HUES64 (cell line): Measurements from ENCODE around the gene DAP3. TPM values are rescaled to one million over a fixed set of nuclear protein-coding genes. Genes with fewer than 3 reads are reported as not detected.
"Not testable (repeated sequence)": the region's sequence is repeated elsewhere in the genome, so short reads cannot be mapped to it uniquely, and the experiment has no call there.

Experiments
- H3K27ac ChIP-seq: 2 replicates; pipeline ENCODE4 v1.7.0; 2013; ENCODE audit warnings: low read depth, low read length, inconsistent platforms
- H3K27me3 ChIP-seq: 2 replicates; pipeline ENCODE4 v1.6.1; 2013; ENCODE audit warnings: mild to moderate bottlenecking, low read length; ENCODE audit not compliant: insufficient read depth
- H3K36me3 ChIP-seq: 2 replicates; pipeline ENCODE4 v1.6.1; 2013; ENCODE audit warnings: mild to moderate bottlenecking, low read length; ENCODE audit not compliant: insufficient read depth
- H3K4me1 ChIP-seq: 2 replicates; pipeline ENCODE4 v1.6.1; 2013; ENCODE audit warnings: mild to moderate bottlenecking, low read length, moderate library complexity; ENCODE audit not compliant: insufficient read depth
- H3K4me3 ChIP-seq: 2 replicates; pipeline ENCODE4 v1.5.1; 2013; ENCODE audit warnings: mild to moderate bottlenecking, low read length, moderate library complexity
- H3K9ac ChIP-seq: 2 replicates; pipeline ENCODE4 v1.6.1; 2013; ENCODE audit warnings: mild to moderate bottlenecking, low read depth, low read length
- H3K9me3 ChIP-seq: 2 replicates; pipeline ENCODE4 v1.6.1; 2013; ENCODE audit warnings: low read depth, low read length; ENCODE audit not compliant: insufficient read depth
- WGBS: fragments of 150-250, 120-280 bp; methylation state at CpG from one replicate; pipeline ENCODE4 v1.1.7; 2013; ENCODE audit warnings: missing lambda C conversion rate; 5-methylcytosine and 5-hydroxymethylcytosine counted together
- polyA plus RNA-seq, 2 experiments: library from polyadenylated mRNA; stranded (reverse); fragments of 50-300 nt; gene quantifications; one replicate each; pipeline ENCODE4 v1.2.3, GENCODE V29; 2013

DAP3 gene
- 57.0 TPM for polyA plus RNA-seq (2013, experiment 1 of 2)
- 61.4 TPM for polyA plus RNA-seq (2013, experiment 2 of 2)

DNA sequence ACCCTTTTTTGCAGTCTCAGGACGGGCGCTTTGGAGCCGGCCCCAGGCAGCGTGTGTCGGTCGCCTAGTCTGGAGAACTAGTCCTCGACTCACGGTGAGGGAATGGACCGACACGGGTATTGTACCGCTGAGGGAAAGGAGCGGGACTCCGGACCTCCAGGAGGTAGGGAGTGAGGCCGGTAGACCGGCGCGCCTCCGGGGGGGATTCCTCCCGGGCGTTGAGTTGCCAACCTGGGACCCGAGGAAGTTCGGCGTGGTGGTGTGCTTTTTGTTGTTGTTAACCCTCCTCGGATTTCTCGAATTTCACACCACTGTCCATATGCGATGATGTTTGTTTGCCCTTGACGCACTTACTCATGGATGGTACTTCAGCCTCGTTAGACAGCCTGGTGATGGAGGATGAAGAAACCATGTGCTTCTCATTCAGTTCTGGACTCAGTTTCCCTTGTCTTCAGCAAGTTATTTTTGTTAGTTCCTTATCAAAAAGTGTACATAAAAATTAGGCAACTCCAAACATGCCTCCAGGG, at the start of gene DAP3:
Gene DAP3, plus strand, starts transcription at position 11 of the 527 bp plus-strand sequence. CDS start 20,689 bp downstream, outside the sequence.
- not testable (repeated sequence) for H3K4me1 ChIP-seq, H3K27me3 ChIP-seq
- peak within 1 kb of the TSS; percentile 96 for H3K27ac ChIP-seq
- H3K4me3 ChIP-seq = peak within 1 kb of the TSS; percentile 93
- peak within 1 kb of the TSS; percentile 99 for H3K9ac ChIP-seq
- WGBS = under 1% methylated on average over 24 of the region's 28 CpGs
- peaks cover 15% of the 10 kb centered on the region; the same call in 1 of the 2 replicates for H3K9me3 ChIP-seq
- peaks cover 34% of the 10 kb centered on the region for H3K36me3 ChIP-seq

DNA sequence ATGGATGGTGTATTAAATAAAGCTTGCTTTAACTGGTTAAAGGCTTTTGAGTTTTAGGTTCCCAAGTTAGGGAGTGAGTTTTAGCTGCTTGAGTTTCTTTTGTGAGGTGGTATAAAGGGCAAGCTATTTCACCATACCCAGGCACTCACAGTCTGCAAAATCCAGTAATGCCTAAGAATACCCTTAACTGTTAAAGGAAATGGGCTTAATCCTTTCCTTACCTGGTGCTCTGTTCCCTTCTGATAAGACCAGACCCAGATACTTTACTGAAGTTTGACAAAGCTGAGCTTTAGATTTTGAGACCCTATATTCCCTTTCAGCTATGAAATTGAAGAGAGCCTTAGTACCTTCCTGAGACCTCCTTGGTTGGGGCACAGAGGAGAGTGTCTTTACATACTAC, 48.5 kb upstream of the DAP3 start:
- H3K36me3 ChIP-seq = peaks cover 3% of the 10 kb centered on the region; the same call in 1 of the 2 replicates
- H3K9ac ChIP-seq = no peak overlapping the region
- peaks cover 12% of the 10 kb centered on the region for H3K4me1 ChIP-seq
- no peak overlapping the region for H3K27ac ChIP-seq
- no peak overlapping the region for H3K4me3 ChIP-seq
- peaks cover 28% of the 10 kb centered on the region for H3K9me3 ChIP-seq
- no peaks in the 10 kb centered on the region for H3K27me3 ChIP-seq

DNA sequence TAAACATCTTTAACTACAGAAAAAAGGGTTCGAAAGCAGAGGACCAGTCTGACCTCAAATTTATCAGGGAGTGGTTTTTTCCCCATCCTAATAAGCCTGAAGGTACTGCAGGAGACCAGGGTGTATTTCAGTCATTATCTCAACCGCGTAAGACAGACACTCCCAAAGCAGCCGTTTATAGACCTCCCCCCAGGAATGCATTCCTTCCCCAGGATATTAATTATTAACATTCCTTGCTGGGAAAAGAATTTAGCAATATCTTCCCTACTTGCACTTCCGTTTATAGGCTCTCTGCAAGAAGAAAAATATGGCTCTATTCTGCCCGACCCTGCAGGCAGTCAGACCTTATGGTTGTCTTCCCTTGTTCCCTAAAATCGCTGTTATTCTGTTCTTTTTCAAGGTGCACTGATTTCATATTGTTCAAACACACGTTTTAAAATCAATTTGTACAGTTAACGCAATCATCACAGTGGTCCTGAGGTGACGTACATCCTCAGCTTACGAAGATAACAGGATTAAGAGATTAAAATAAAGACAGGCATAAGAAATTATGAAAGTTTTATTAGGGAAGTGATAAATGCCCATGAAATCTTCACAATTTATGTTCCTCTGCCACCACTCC, 46.2 kb upstream of the DAP3 start:
- peaks cover 28% of the 10 kb centered on the region for H3K9me3 ChIP-seq
- H3K36me3 ChIP-seq, H3K27me3 ChIP-seq, H3K4me1 ChIP-seq, H3K9ac ChIP-seq, H3K4me3 ChIP-seq, H3K27ac ChIP-seq: not testable (repeated sequence)
- 90% methylated on average over 11 of the region's 11 CpGs for WGBS

DNA sequence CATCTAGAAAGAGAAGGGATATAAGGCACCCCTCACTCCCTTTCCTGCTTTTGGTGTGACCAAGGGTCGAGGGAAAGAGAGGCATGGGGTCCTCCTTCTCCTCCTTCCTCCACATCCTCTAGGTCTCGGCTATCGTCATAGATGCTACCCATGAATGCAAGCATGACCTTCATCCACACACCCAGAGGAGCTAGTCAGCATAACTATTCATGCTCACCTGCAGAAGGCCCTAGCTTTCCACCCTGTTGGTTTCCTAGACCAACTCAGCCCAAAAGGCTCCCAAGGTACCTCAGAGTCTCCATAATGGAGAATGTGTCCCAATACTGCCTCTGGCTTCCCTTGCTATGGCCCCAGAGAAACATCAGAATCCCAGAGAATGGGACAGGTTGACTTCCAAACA, 45.7 kb upstream of the DAP3 start:
- no peak overlapping the region for H3K4me3 ChIP-seq
- 91% methylated on average over 3 of the region's 3 CpGs for WGBS

DNA sequence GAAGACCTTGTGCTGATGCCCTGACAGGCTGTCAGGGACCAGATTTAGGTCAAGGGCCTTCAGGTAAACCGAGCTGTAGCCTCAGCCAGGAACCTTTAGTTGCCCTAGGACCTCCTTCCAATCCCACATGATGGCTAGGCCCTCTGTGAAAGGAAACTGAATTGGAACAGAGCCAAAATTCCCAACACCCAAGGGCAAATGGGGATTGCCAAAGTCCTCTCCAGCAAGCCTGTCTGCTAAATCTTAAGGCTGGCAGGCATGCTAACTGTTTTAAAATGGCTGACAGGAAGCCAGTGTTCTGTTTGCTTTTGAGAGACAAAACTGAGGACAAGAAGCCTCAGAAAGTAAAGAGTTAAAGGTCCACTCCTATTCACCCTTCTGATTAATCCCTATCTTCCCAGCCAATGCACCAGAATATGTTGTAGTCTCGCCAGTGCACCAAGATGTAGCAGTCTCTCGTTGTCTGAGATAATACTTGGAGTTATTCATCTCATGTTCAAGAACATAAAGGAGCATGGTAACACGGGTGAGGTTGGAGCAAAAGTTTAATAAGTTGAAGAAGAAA, 43.8 kb upstream of the DAP3 start:
- Histone ChIP-seq H3K27ac (no peak overlapping the region), H3K27me3 (no peaks in the 10 kb centered on the region), H3K9ac (no peak overlapping the region), H3K36me3 (peaks cover 3% of the 10 kb centered on the region; the same call in 1 of the 2 replicates), H3K9me3 (peaks cover 29% of the 10 kb centered on the region), H3K4me1 (peaks cover 4% of the 10 kb centered on the region; the same call in 1 of the 2 replicates), H3K4me3 (no peak overlapping the region)
- 90% methylated on average over 4 of the region's 4 CpGs for WGBS

More for the DNA sequence above, 45.7 kb upstream of the DAP3 start:
- Histone ChIP-seq H3K27me3 (no peaks in the 10 kb centered on the region), H3K27ac (no peak overlapping the region), H3K36me3 (peaks cover 3% of the 10 kb centered on the region; the same call in 1 of the 2 replicates), H3K9me3 (peaks cover 28% of the 10 kb centered on the region), H3K4me1 (peaks cover 2% of the 10 kb centered on the region; the same call in 1 of the 2 replicates), H3K9ac (no peak overlapping the region)

DNA sequence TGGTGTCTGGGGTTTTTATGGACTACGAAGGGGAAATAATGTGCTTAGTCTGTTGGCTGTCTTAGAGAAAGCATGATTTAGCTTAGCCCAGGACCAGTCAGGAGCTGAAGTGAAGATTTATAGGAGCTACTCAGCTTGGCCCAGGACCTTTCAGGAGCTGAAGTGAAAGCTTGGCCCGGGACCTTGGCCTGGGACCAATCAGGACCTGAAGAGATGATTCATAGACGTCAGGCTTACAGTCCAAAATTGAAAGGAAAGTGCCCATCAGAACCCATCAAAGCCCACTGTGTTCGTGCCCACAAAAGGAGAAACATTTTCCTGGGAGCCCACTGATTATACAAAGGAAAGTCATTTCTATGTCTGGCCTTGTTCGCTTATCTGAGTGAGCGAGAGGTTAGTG, 43.2 kb upstream of the DAP3 start:
- peaks cover 4% of the 10 kb centered on the region; the same call in 1 of the 2 replicates for H3K4me1 ChIP-seq
- H3K27ac ChIP-seq = no peak overlapping the region
- H3K9me3 ChIP-seq = peaks cover 30% of the 10 kb centered on the region

DNA sequence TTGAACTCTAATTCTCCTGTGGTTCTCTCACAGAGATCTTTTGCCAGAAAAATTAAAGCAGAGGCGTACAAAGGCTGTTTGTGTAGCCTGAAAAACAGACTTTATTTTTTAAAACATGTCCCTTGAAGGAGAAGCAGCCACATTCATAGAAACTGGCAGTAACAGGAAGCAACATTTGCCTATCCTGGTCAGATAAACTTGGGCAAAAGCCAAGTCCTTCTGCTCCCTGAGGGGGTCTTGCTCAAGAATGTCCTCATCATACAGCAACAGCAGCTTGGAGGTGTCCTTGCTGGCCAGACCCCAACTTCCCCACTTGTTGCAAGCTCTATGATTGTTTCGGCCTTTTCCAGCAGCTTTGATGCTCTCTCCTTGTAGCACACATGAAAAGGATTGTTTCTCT, 42.6 kb upstream of the DAP3 start:
- no peak overlapping the region for H3K9ac ChIP-seq
- no peak overlapping the region for H3K4me3 ChIP-seq
- H3K9me3 ChIP-seq = peaks cover 30% of the 10 kb centered on the region
- peaks cover 3% of the 10 kb centered on the region; the same call in 1 of the 2 replicates for H3K36me3 ChIP-seq
- H3K27ac ChIP-seq = no peak overlapping the region
- H3K27me3 ChIP-seq = no peaks in the 10 kb centered on the region
- H3K4me1 ChIP-seq = peaks cover 4% of the 10 kb centered on the region; the same call in 1 of the 2 replicates
- WGBS = 95% methylated on average over 2 of the region's 2 CpGs

More for the DNA sequence above, 43.2 kb upstream of the DAP3 start:
- Histone ChIP-seq H3K27me3 (no peaks in the 10 kb centered on the region), H3K9ac (no peak overlapping the region), H3K36me3 (peaks cover 3% of the 10 kb centered on the region; the same call in 1 of the 2 replicates), H3K4me3 (no peak overlapping the region)
- WGBS = 90% methylated on average over 6 of the region's 6 CpGs

DNA sequence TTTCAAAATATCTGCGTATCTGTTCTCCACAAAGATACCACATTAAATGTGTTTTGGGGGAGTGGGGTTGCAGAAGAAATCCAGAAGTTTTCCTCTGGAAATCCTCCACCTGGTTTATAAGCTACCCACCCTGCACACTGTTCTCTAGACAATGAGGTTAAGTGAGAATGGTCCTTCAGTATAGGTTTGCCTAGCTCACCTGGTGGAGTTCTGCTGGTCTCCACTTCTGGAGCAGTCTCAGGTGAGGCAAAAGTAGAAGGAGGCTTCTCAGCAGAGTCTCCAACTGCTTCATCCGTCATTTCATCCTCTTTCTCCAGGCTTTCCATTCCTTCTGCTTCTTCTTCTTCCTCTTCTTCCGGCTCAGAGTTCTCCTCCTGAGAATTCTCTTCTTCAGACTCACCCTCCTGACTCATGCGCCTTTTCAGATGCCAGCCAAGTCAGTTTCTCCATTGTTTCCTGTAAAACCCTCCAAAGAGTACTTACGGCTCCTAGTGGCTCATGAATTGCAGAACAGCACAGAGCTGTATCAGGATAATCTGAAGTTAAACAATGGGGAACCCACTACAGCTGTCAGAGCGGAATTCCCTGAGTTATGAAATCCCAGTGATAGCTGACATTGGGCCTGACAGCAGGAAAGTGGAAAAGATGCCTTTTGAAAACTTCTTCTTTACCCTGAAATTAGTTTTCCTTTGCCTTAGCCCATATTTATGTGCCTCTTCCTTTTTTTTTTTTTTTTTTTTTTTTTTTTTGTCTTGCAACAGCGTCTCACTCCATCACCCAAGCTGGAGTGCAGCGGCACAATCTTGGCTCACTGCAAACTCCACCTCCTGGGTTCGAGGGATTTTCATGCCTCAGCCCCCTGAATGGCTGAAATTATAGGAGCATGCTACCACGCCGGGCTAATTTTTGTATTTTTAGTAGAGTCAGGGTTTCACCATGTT, 40.4 kb upstream of the DAP3 start:
- peaks cover 4% of the 10 kb centered on the region; the same call in 1 of the 2 replicates for H3K4me1 ChIP-seq
- no peaks in the 10 kb centered on the region for H3K27me3 ChIP-seq
- peaks cover 11% of the 10 kb centered on the region for H3K9me3 ChIP-seq
- no peak overlapping the region for H3K27ac ChIP-seq
- 60% methylated on average over 10 of the region's 11 CpGs for WGBS
- H3K36me3 ChIP-seq = no peaks in the 10 kb centered on the region
- no peak overlapping the region for H3K4me3 ChIP-seq
- no peak overlapping the region for H3K9ac ChIP-seq

DNA sequence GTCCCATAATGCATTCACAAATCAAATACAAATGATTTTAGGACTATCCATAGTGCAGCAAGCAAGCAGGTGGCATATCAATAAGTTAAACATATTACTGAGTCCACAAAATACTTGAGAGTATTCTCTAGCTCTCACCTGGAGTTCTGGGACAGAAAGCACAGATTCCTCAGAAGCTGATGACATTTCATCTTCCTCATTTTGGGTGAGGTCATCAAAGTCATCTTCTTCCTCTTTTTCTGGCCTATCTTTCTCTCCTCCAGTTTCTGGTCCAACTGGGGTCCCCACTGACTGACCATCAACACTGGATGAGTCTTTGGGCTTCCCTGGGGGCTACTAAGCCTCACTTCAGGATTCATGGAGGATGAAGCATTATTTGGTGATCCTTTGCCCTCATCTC, 39.2 kb upstream of the DAP3 start:
- Histone ChIP-seq H3K4me3 (no peak overlapping the region), H3K27ac (no peak overlapping the region), H3K4me1 (peaks cover 4% of the 10 kb centered on the region; the same call in 1 of the 2 replicates), H3K9ac (no peak overlapping the region), H3K9me3 (peaks cover 2% of the 10 kb centered on the region; the same call in 1 of the 2 replicates), H3K36me3 (no peaks in the 10 kb centered on the region), H3K27me3 (no peaks in the 10 kb centered on the region)

DNA sequence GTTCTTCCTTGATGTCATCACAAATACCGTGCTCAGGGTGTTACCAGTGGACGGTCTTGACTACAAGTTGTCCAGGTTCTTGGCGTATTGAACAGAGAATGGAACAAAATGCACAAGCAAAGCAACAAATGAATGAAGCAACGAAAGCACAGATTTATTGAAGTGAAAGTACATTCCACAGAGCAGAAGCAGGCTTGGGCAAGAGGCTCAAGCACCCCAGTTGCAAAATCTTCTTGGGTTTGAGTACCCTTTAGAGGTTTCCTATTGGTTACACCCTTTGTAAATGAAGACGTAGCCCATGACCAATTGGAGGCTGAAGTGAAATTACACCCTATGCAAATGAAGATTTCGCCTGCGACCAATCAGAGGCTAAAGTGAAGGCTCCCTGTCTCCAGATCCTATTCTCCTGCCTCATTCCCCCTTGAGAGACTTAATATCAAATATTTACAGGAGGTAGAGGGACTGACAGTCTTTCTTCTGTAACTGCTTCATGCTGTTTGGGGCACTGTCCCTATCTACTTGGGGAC, 38.6 kb upstream of the DAP3 start:
- no peaks in the 10 kb centered on the region for H3K36me3 ChIP-seq
- no peak overlapping the region for H3K4me3 ChIP-seq
- H3K27ac ChIP-seq = no peak overlapping the region
- H3K4me1 ChIP-seq = peaks cover 4% of the 10 kb centered on the region; the same call in 1 of the 2 replicates
- H3K9ac ChIP-seq = no peak overlapping the region
- H3K9me3 ChIP-seq = peaks cover 2% of the 10 kb centered on the region; the same call in 1 of the 2 replicates
- WGBS = 95% methylated on average over 7 of the region's 7 CpGs
- H3K27me3 ChIP-seq = no peaks in the 10 kb centered on the region
